CD4-positive, alpha-beta memory T cell (primary cell): ENCODE results near the gene PDAP1. TPM values are rescaled to one million over a fixed set of nuclear protein-coding genes. Genes with fewer than 3 reads are reported as not detected.

Experiments
- CTCF ChIA-PET: fragments of 350-600 bp; sonication (Branson Sonifier 250); formaldehyde crosslinking; loops from one replicate; lab custom pipeline; 2021; ENCODE audit warnings: inconsistent platforms; ENCODE audit not compliant: partially characterized antibody; lab: Charles Lee
- POLR2A ChIA-PET: fragments of 350-600 bp; sonication (Branson Sonifier 250); formaldehyde crosslinking; loops from one replicate; lab custom pipeline; 2021; ENCODE audit not compliant: partially characterized antibody; lab: Charles Lee
- DNase-seq, 5 donors: peaks; one replicate each; pipeline versions ENCODE4 v3.0.0 to v3.0.0-alpha.2; 2020 to 2022; ENCODE audit warnings: mixed read lengths in 1 of 5
- H3K27ac ChIP-seq: one replicate; pipeline ENCODE4 v1.7.0; 2013; ENCODE audit warnings: low read depth, low read length
- H3K27me3 ChIP-seq: 2 replicates; pipeline ENCODE4 v1.7.0; 2013; ENCODE audit warnings: mild to moderate bottlenecking, low read length, moderate library complexity; ENCODE audit not compliant: insufficient read depth
- H3K36me3 ChIP-seq: 2 replicates; pipeline ENCODE4 v1.7.0; 2013; ENCODE audit warnings: mild to moderate bottlenecking, low read length, moderate library complexity; ENCODE audit not compliant: insufficient read depth
- H3K4me1 ChIP-seq: 2 replicates; pipeline ENCODE4 v1.7.0; 2013; ENCODE audit warnings: mild to moderate bottlenecking, low read length, moderate library complexity; ENCODE audit not compliant: insufficient read depth
- H3K4me3 ChIP-seq, 2 donors: one replicate each; pipeline ENCODE4 v1.7.0; 2013; ENCODE audit warnings: low read length in 2 of 2, mild to moderate bottlenecking in 1 of 2
- H3K9me3 ChIP-seq, 2 donors: one replicate each; pipeline ENCODE4 v1.7.0; 2013; ENCODE audit warnings: low read length in 2 of 2, control low read depth in 1 of 2; ENCODE audit not compliant: control insufficient read depth in 1 of 2
- H3K27ac Mint-ChIP-seq, 7 donors: one replicate each; pipeline ENCODE4 v1.8.0; 2020 to 2021; ENCODE audit warnings: mixed read lengths in 7 of 7, mild to moderate bottlenecking in 6 of 7, inconsistent platforms in 3 of 7, moderate library complexity in 3 of 7
- H3K27me3 Mint-ChIP-seq, 2 donors: one replicate each; pipeline ENCODE4 v1.8.0; 2020 to 2021; ENCODE audit warnings: mixed read lengths in 2 of 2
- H3K36me3 Mint-ChIP-seq, 2 donors: one replicate each; pipeline ENCODE4 v1.8.0; 2020 to 2021; ENCODE audit warnings: mixed read lengths in 2 of 2, inconsistent platforms in 1 of 2, mild to moderate bottlenecking in 1 of 2
- H3K4me1 Mint-ChIP-seq, 4 donors: one replicate each; pipeline ENCODE4 v1.8.0; 2020 to 2021; ENCODE audit warnings: mixed read lengths in 4 of 4, mild to moderate bottlenecking in 1 of 4
- H3K4me3 Mint-ChIP-seq, 8 donors: one replicate each; pipeline ENCODE4 v1.8.0; 2020 to 2021; ENCODE audit warnings: mixed read lengths in 8 of 8, mild to moderate bottlenecking in 7 of 8, moderate library complexity in 6 of 8, inconsistent platforms in 3 of 8
- H3K9me3 Mint-ChIP-seq, 8 donors: one replicate each; pipeline ENCODE4 v1.8.0; 2020 to 2021; ENCODE audit warnings: mixed read lengths in 8 of 8, mild to moderate bottlenecking in 5 of 8, inconsistent platforms in 3 of 8, moderate library complexity in 1 of 8
- intact Hi-C: fragments of 100-400 bp; cut with micrococcal nuclease; formaldehyde crosslinking; loops from one replicate; pipeline ENCODE4 v1.15.1; 2023
- polyA plus RNA-seq, 2 donors: library from polyadenylated mRNA; unstranded; fragments of 300-500 nt; fragmentation: Illumina TruSeq; gene quantifications; one replicate each; pipeline ENCODE4 v1.2.3, GENCODE V29; 2021
- total RNA-seq, 2 experiments: library from RNA; stranded (reverse); gene quantifications; one replicate each; pipeline ENCODE4 v1.2.3, GENCODE V29; 2021

The PDAP1 gene
- total and polyA plus RNA-seq, 4 experiments from 2014 or later: 21.5 to 67.0 (median 46.9) TPM

DNA sequence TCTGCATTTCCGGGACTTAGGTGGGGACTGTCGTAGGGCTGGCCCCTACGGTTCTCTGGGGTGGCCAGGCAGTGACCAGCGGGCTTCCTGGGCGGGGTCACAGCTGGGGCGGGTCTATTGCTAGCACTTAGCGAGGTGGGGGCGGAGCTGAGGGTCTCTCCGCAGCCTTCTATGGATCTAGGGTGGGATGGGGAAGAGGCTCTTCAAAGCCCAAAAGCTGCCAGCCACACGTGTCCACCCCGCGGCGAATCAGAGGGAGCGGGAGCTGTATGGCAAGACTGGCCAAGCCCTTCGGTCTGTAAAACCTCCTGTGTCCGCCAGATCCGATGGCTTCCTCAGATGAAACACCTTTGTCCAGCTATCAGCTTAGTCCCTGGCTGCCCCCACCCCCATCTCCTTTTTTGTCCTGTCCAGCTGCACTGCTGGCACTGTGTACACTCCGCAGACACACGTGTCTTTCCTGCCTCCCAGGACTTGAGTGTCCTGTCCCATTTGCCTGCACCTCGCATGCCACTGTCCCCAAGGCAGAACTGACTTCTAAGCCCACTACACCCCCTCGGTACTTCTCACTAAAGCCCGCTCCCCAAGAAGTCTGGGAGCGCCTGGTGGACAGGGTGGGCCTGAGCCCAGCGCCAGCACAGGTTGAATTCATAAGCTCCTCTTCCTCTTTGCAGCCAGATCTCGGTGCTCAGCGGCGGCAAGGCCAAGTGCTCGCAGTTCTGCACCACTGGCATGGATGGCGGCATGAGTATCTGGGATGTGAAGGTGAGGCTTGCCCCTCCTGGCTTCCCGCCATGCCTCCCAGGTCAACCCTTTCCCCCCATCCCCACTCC, 14.8 kb downstream of the PDAP1 start:
- Histone ChIP-seq H3K4me3 (peak overlapping the region in 1 of 2 donors; percentile 52), H3K36me3 (peaks cover 70% of the 10 kb centered on the region), H3K4me1 (peaks cover 22% of the 10 kb centered on the region), H3K27ac (peak overlapping the region; percentile 60), H3K27me3 (no peaks in the 10 kb centered on the region), H3K9me3 (no peaks in the 10 kb centered on the region)
- no peak for DNase-seq
- Mint-ChIP-seq H3K27me3 (no peaks in the 10 kb centered on the region), H3K9me3 (no peaks in the 10 kb centered on the region), H3K4me3 (peak overlapping the region; percentile 80 to 91 (median 84)), H3K36me3 (peaks cover 17 to 67% of the 10 kb centered on the region in 2 donors), H3K4me1 (peaks cover 6 to 27% (median 21%) of the 10 kb centered on the region in 4 donors), H3K27ac (peak overlapping the region; percentile 92 to 97 (median 94))
- intact Hi-C loops: loop anchor here (1.0 to 2.0 kb wide), 3 partner anchors 12 to 19 kb away; partner anchors contain the start of genes ARPC1B, BUD31 and PDAP1
- CTCF ChIA-PET: interaction anchor here (0.7 to 4.4 kb wide), 9 partner anchors 15 to 187 kb away, joined by 3 to 28 read pairs (median 3); partner anchors contain the start of genes ARPC1B, BUD31 and PDAP1
- POLR2A ChIA-PET: interaction anchor here (0.5 to 13.0 kb wide), 12 partner anchors 9 to 516 kb away, joined by 3 to 210 read pairs (median 6); partner anchors contain the start of genes ARPC1B, BUD31, CPSF4 and PDAP1

DNA sequence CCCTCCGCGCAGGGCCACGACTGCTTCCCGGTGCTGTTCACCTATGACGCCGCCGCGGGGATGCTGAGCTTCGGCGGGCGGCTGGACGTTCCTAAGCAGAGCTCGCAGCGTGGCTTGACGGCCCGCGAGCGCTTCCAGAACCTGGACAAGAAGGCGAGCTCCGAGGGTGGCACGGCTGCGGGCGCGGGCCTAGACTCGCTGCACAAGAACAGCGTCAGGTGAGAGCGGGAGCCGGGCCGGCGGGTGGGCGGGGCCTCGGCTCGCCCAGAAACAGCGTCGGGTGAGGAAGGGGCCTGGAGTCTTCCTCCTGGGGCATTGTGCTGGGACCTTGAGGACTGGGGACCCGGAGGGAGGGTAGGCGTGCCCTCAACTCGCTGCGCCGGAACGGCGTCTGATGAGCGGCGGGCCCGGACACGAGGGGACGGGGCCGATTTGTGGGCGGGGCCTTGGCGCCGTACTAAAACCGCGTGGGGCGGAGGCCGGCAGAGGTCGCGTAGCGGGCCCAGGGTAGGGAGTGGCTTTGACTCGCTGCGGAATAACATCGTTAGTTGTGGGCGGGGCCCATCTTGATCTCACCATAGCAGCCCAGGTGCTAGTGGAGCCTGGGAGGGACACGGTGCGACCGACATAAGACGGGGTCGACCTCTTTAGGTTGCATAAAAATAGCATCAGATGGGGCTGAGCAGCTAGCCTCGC, 15.6 kb downstream of the PDAP1 start:
- H3K4me3 ChIP-seq: peak overlapping the region in 1 of 2 donors; percentile 52
- Mint-ChIP-seq H3K9me3 (no peaks in the 10 kb centered on the region), H3K27ac (peak overlapping the region; percentile 92 to 97 (median 94)), H3K4me1 (peaks cover 6 to 26% (median 18%) of the 10 kb centered on the region in 4 donors), H3K4me3 (peak overlapping the region; percentile 80 to 91 (median 84)), H3K27me3 (no peaks in the 10 kb centered on the region), H3K36me3 (peaks cover 21 to 69% of the 10 kb centered on the region in 2 donors)
- intact Hi-C loops: loop anchor here (1.0 to 2.0 kb wide), 3 partner anchors 12 to 18 kb away; partner anchors contain the start of genes ARPC1B, BUD31 and PDAP1
- peaks cover 22% of the 10 kb centered on the region for H3K4me1 ChIP-seq
- H3K36me3 ChIP-seq: peaks cover 78% of the 10 kb centered on the region
- ChIA-PET CTCF (interaction anchor here (0.7 to 4.4 kb wide), 8 partner anchors 15 to 187 kb away, joined by 3 to 28 read pairs (median 4); partner anchors contain the start of genes BUD31 and PDAP1), POLR2A (interaction anchor here (0.8 to 13.0 kb wide), 11 partner anchors 8 to 515 kb away, joined by 3 to 210 read pairs (median 6); partner anchors contain the start of genes ARPC1B, BUD31, PDAP1 and ZKSCAN5)
- DNase-seq: peak; percentile 85 to 92 (median 87)
- H3K27me3 ChIP-seq: no peaks in the 10 kb centered on the region
- no peaks in the 10 kb centered on the region for H3K9me3 ChIP-seq
- H3K27ac ChIP-seq: peak overlapping the region; percentile 60

DNA sequence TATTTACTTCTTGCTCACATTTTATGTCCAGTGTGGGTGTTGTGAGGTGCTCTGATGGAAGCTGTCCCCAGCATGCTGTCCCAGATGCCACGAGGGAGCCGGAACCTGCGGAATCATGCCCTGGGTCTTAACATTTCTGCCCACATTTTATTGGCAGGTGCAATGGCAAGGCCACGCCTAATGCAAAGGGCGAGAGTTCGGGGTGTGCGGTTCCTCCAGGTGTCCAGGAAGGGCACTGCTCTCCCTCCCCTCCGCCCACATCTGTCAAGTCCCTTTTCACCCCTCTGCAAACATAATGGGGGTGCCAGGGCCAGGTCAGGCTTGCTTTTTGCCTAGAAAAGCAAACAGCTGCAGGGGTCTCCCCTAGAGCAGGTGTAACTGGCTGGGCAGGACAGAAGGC, 16.4 kb downstream of the PDAP1 start:
- Histone ChIP-seq H3K36me3 (peaks cover 79% of the 10 kb centered on the region), H3K27ac (peak overlapping the region; percentile 60), H3K4me1 (peaks cover 22% of the 10 kb centered on the region), H3K27me3 (no peaks in the 10 kb centered on the region), H3K4me3 (no peak overlapping the region), H3K9me3 (no peaks in the 10 kb centered on the region)
- Mint-ChIP-seq H3K9me3 (no peaks in the 10 kb centered on the region), H3K36me3 (peaks cover 21 to 66% of the 10 kb centered on the region in 2 donors), H3K27ac (peak overlapping the region in 6 of 7 donors; percentile 68 to 97 (median 80)), H3K4me3 (peak overlapping the region in 3 of 8 donors; percentile 17 to 46 (median 40)), H3K4me1 (peaks cover 6 to 26% (median 16%) of the 10 kb centered on the region in 4 donors), H3K27me3 (no peaks in the 10 kb centered on the region)
- DNase-seq: no peak
- intact Hi-C loops: loop anchor here (2.0 kb wide), 1 partner anchor 17 kb away; the partner anchor contains the start of gene ARPC1B
- CTCF ChIA-PET: interaction anchor here (1.1 to 4.4 kb wide), 4 partner anchors 14 to 26 kb away, joined by 3 to 28 read pairs (median 6); partner anchors contain the start of genes BUD31 and PDAP1
- POLR2A ChIA-PET: interaction anchor here (1.2 to 13.0 kb wide), 8 partner anchors 9 to 113 kb away, joined by 3 to 210 read pairs (median 12); partner anchors contain the start of genes ARPC1B, BUD31, PDAP1 and ZKSCAN5

DNA sequence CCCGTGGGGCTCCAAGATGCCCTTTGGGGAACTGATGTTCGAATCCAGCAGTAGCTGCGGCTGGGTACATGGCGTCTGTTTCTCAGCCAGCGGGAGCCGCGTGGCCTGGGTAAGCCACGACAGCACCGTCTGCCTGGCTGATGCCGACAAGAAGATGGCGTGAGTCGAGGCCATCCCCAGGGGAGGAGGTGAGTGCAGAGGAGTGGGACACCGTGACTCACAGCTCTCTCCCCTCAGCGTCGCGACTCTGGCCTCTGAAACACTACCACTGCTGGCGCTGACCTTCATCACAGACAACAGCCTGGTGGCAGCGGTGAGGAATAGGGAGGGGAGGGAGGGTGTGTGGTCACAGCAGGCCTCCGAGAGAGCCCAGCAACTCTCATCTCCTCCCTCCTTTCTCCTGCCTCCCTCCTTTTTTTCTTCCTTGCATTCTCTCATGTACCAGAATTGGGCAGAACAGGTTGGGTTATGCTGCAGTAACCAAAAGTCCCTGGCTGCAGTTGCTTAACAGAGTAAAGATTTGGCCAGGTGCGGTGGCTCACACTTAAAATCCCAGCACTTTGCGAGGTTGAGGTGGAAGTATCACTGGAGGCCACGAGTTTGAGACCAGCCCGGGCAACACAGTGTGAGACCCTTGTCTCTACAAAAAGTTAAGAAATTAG, 17.3 kb downstream of the PDAP1 start:
- CTCF ChIA-PET: interaction anchor here (0.7 to 4.4 kb wide), 4 partner anchors 17 to 1019 kb away, joined by 3 to 28 read pairs (median 4); partner anchors contain the start of genes BUD31 and PDAP1

DNA sequence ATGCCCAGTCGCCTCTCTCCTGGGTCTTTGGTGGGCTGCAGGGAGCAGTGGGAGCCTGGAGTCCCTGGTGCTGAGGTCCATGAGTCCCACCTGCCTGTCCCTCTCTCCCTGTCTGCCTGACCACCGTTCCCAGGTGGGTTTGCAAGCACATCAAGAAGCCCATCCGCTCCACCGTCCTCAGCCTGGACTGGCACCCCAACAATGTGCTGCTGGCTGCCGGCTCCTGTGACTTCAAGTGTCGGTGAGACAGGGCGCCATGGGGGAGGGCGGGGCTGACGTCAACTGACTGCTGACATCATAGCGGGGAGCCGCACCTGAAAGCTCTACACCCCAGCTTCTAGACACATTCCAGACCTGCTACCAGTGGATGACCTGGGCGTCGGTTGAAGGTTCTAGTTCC, 18.6 kb downstream of the PDAP1 start:
- Mint-ChIP-seq H3K4me1 (peaks cover 6 to 42% (median 20%) of the 10 kb centered on the region in 4 donors), H3K36me3 (peaks cover 22 to 58% of the 10 kb centered on the region in 2 donors), H3K9me3 (no peaks in the 10 kb centered on the region), H3K4me3 (no peak overlapping the region), H3K27ac (peak overlapping the region in 2 of 7 donors; percentile 46 to 93), H3K27me3 (no peaks in the 10 kb centered on the region)
- H3K4me1 ChIP-seq: peaks cover 29% of the 10 kb centered on the region
- POLR2A ChIA-PET: interaction anchor here (0.8 to 13.0 kb wide), 5 partner anchors 10 to 24 kb away, joined by 3 to 210 read pairs (median 4); partner anchors contain the start of genes BUD31 and PDAP1
- CTCF ChIA-PET: interaction anchor here (0.8 to 3.6 kb wide), 3 partner anchors 10 to 24 kb away, joined by 3 to 28 read pairs (median 4); no protein-coding TSS in a partner anchor
- no peaks in the 10 kb centered on the region for H3K9me3 ChIP-seq
- H3K27me3 ChIP-seq: no peaks in the 10 kb centered on the region
- peaks cover 75% of the 10 kb centered on the region for H3K36me3 ChIP-seq
- DNase-seq: no peak
- H3K27ac ChIP-seq: no peak overlapping the region
- intact Hi-C loops: no loop called here
- no peak overlapping the region for H3K4me3 ChIP-seq

More for the DNA sequence above, 17.3 kb downstream of the PDAP1 start:
- H3K4me3 Mint-ChIP-seq: peak overlapping the region in 1 of 8 donors; percentile 12
- no peaks in the 10 kb centered on the region for H3K27me3 Mint-ChIP-seq
- H3K27me3 ChIP-seq: no peaks in the 10 kb centered on the region
- H3K4me1 Mint-ChIP-seq: peaks cover 6 to 33% (median 19%) of the 10 kb centered on the region in 4 donors
- peaks cover 22% of the 10 kb centered on the region for H3K4me1 ChIP-seq
- H3K27ac ChIP-seq: no peak overlapping the region
- no peaks in the 10 kb centered on the region for H3K9me3 ChIP-seq
- H3K4me3 ChIP-seq: no peak overlapping the region
- intact Hi-C loops: no loop called here
- POLR2A ChIA-PET: interaction anchor here (4.5 to 13.0 kb wide), 3 partner anchors 11 to 15 kb away, joined by 47 to 210 read pairs (median 55); partner anchors contain the start of genes ARPC1B, BUD31 and PDAP1
- peaks cover 81% of the 10 kb centered on the region for H3K36me3 ChIP-seq
- H3K27ac Mint-ChIP-seq: peak overlapping the region in 5 of 7 donors; percentile 9 to 93 (median 72)
- DNase-seq: no peak
- no peaks in the 10 kb centered on the region for H3K9me3 Mint-ChIP-seq
- peaks cover 22 to 67% of the 10 kb centered on the region in 2 donors for H3K36me3 Mint-ChIP-seq

DNA sequence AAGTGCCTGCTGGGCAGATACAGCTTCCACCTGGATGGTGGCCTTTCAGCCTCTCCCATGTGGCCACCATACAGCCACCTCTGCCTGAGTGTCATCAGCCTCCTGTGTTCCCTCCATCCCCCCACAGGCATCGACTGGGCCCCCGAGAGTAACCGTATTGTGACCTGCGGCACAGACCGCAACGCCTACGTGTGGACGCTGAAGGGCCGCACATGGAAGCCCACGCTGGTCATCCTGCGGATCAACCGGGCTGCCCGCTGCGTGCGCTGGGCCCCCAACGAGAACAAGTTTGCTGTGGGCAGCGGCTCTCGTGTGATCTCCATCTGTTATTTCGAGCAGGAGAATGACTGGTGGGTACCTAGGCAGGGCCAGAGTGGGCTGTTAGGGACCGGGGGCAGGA, 20.5 kb downstream of the PDAP1 start:
- no peaks in the 10 kb centered on the region for H3K9me3 Mint-ChIP-seq
- H3K27ac Mint-ChIP-seq: peak overlapping the region in 3 of 7 donors; percentile 40 to 73 (median 52)
- ChIA-PET POLR2A (interaction anchor here (13.0 kb wide), 1 partner anchor 18 kb away, joined by 210 read pairs; the partner anchor contains the start of genes BUD31 and PDAP1), CTCF (interaction anchor here (0.8 to 3.6 kb wide), 4 partner anchors 9 to 23 kb away, joined by 3 to 28 read pairs (median 14); no protein-coding TSS in a partner anchor)
- H3K27me3 Mint-ChIP-seq: no peaks in the 10 kb centered on the region
- peaks cover 15 to 48% of the 10 kb centered on the region in 2 donors for H3K36me3 Mint-ChIP-seq
- no peak overlapping the region for H3K4me3 ChIP-seq
- peaks cover 58% of the 10 kb centered on the region for H3K36me3 ChIP-seq
- H3K27me3 ChIP-seq: no peaks in the 10 kb centered on the region
- H3K9me3 ChIP-seq: no peaks in the 10 kb centered on the region
- no peak overlapping the region for H3K27ac ChIP-seq
- no peak for DNase-seq
- H3K4me1 Mint-ChIP-seq: peaks cover 6 to 44% (median 25%) of the 10 kb centered on the region in 4 donors
- H3K4me3 Mint-ChIP-seq: no peak overlapping the region
- peaks cover 35% of the 10 kb centered on the region for H3K4me1 ChIP-seq
- intact Hi-C loops: loop anchor here (1.0 kb wide), 1 partner anchor 23 kb away; no protein-coding TSS in a partner anchor
